IMR-90 (cell line): ENCODE results near the gene NPW.

Experiments
- FOS ChIP-seq: fragments of 150-350 bp; IDR thresholded peaks from 2 replicates; pipeline ENCODE4 v1.6.1; 2016; ENCODE audit warnings: low read depth, low read length
- MAFK ChIP-seq: IDR thresholded peaks from 2 replicates; pipeline ENCODE4 v1.6.1; 2012; ENCODE audit warnings: low read depth, low read length, improper control_type of control experiment
- MXI1 ChIP-seq: IDR thresholded peaks from 2 replicates; pipeline ENCODE4 v1.6.1; 2012; ENCODE audit warnings: low read depth, mild to moderate bottlenecking, low read length, moderate library complexity, borderline replicate concordance
- POLR2A ChIP-seq: IDR thresholded peaks from 2 replicates; pipeline ENCODE4 v1.6.1; 2012; ENCODE audit warnings: mild to moderate bottlenecking, low read depth, low read length
- RAD21 ChIP-seq: IDR thresholded peaks from 2 replicates; pipeline ENCODE4 v1.6.1; 2012; ENCODE audit warnings: low read length, improper control_type of control experiment
- TF ChIP-seq, protein P1 (sequence below): conservative IDR thresholded peaks from 2 replicates; pipeline ENCODE4 v1.5.1; 2012; ENCODE audit warnings: mild to moderate bottlenecking, low read depth, low read length, improper control_type of control experiment
- TF ChIP-seq, protein P2 (sequence below): fragments of 150-350 bp; IDR thresholded peaks from 2 replicates; pipeline ENCODE4 v1.6.1; 2017; ENCODE audit warnings: mild to moderate bottlenecking, antibody characterized with exemption, low read length, low read depth

DNA sequence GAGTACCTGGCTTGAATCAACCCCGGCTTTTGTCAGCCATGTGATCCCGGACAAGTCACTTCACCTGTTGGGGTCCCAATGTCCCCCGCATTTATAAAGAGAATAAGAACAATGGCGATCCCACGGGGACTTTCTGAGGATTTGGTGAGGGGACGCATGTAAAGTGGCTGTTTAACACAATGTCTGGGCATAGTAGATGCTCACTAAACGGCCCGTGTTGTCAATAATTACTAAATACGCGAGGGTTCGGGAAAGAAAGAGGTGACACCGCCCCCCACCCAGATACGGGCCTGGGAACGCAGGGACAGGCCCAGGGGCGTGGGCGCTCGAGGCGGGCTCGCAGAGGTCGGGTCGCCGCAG lies 28.0 kb upstream of the NPW start:
- TF ChIP-seq, protein P1, sequence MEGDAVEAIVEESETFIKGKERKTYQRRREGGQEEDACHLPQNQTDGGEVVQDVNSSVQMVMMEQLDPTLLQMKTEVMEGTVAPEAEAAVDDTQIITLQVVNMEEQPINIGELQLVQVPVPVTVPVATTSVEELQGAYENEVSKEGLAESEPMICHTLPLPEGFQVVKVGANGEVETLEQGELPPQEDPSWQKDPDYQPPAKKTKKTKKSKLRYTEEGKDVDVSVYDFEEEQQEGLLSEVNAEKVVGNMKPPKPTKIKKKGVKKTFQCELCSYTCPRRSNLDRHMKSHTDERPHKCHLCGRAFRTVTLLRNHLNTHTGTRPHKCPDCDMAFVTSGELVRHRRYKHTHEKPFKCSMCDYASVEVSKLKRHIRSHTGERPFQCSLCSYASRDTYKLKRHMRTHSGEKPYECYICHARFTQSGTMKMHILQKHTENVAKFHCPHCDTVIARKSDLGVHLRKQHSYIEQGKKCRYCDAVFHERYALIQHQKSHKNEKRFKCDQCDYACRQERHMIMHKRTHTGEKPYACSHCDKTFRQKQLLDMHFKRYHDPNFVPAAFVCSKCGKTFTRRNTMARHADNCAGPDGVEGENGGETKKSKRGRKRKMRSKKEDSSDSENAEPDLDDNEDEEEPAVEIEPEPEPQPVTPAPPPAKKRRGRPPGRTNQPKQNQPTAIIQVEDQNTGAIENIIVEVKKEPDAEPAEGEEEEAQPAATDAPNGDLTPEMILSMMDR: no peak
- TF ChIP-seq POLR2A (no peak), MAFK (no peak), FOS (no peak), RAD21 (no peak), MXI1 (no peak)
- TF ChIP-seq, protein P2, sequence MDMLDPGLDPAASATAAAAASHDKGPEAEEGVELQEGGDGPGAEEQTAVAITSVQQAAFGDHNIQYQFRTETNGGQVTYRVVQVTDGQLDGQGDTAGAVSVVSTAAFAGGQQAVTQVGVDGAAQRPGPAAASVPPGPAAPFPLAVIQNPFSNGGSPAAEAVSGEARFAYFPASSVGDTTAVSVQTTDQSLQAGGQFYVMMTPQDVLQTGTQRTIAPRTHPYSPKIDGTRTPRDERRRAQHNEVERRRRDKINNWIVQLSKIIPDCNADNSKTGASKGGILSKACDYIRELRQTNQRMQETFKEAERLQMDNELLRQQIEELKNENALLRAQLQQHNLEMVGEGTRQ: no peak
